ENCODE data around the gene COX7C.

The COX7C gene

GRCh38 chr5:86665984-86666760, 48.4 kb downstream of the COX7C start:
- DNase-seq, result no peak

- no peak for DNase-seq
Measured at GRCh38 chr5:86666981-86667380, 49.2 kb downstream of the COX7C start.
